HG03571 (cell line): ENCODE results near the gene DYRK1B.
"Not testable (repeated sequence)": the region's sequence is repeated elsewhere in the genome, so short reads cannot be mapped to it uniquely, and the experiment has no call there.

ENCODE experiments used
- ATAC-seq: cut with Tn5 transposase; IDR thresholded peaks from one replicate; pipeline ENCODE4 v1.9.1; 2021; ENCODE audit not compliant: unreplicated experiment

Gene DYRK1B

GRCh38 chr19:39833464-39834286 lies at the start of gene DYRK1B:
DYRK1B (minus strand) TSS chr19:39834162; CDS start chr19:39831867, 2,295 bp downstream.
- peak; percentile 84 for ATAC-seq

GRCh38 chr19:39882645-39883044 lies 48.7 kb upstream of the DYRK1B start:
- not testable (repeated sequence) for ATAC-seq

- ATAC-seq, result not testable (repeated sequence)
Measured at GRCh38 chr19:39881495-39882110, 47.6 kb upstream of the DYRK1B start.

GRCh38 chr19:39880241-39880640 lies 46.3 kb upstream of the DYRK1B start:
- ATAC-seq, result not testable (repeated sequence)

GRCh38 chr19:39879796-39880195 lies 45.8 kb upstream of the DYRK1B start:
- not testable (repeated sequence) for ATAC-seq

- not testable (repeated sequence) for ATAC-seq
Measured at GRCh38 chr19:39878866-39879265, 44.9 kb upstream of the DYRK1B start.

- no peak for ATAC-seq
Measured at GRCh38 chr19:39878398-39878797, 44.4 kb upstream of the DYRK1B start.

- ATAC-seq, result not testable (repeated sequence)
Measured at GRCh38 chr19:39877982-39878381, 44.0 kb upstream of the DYRK1B start.

GRCh38 chr19:39877488-39877887 lies 43.5 kb upstream of the DYRK1B start:
- ATAC-seq, result not testable (repeated sequence)

GRCh38 chr19:39876486-39876885 lies 42.5 kb upstream of the DYRK1B start:
- not testable (repeated sequence) for ATAC-seq

- not testable (repeated sequence) for ATAC-seq
Measured at GRCh38 chr19:39875401-39875864, 41.5 kb upstream of the DYRK1B start.

GRCh38 chr19:39874404-39874803 lies 40.4 kb upstream of the DYRK1B start:
- no peak for ATAC-seq

- no peak for ATAC-seq
Measured at GRCh38 chr19:39873385-39873784, 39.4 kb upstream of the DYRK1B start.

GRCh38 chr19:39871886-39872866 lies 38.2 kb upstream of the DYRK1B start:
- ATAC-seq, result no peak

- ATAC-seq, result no peak
Measured at GRCh38 chr19:39871362-39871761, 37.4 kb upstream of the DYRK1B start.

GRCh38 chr19:39870171-39870971 lies 36.4 kb upstream of the DYRK1B start:
- no peak for ATAC-seq

GRCh38 chr19:39867952-39868351 lies 34.0 kb upstream of the DYRK1B start:
- ATAC-seq, result no peak

- ATAC-seq, result no peak
Measured at GRCh38 chr19:39867133-39867532, 33.2 kb upstream of the DYRK1B start.

GRCh38 chr19:39865953-39866352 lies 32.0 kb upstream of the DYRK1B start:
- ATAC-seq, result no peak

- ATAC-seq, result no peak
Measured at GRCh38 chr19:39865186-39865585, 31.2 kb upstream of the DYRK1B start.
